ENCODE measurements around the gene MBD6.

DNA sequence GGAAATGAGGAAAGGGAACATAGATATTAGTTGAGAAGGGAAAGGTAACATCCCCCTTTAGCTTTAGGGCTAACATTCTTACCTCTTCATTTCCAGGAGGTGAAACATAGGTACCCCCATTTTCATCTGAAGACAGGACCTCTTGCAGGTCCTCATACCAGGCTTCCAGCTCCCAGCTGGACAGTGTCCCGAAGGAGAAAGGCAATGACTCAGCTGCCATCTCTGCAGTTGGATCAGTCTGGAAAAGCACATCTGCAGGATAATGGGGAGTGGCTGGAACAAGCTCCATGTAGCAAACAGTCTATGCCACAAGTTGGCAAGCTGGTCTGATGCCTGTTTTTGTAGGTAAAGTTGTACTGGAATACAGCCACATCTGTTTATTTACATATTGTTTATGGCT is 5.4 kb upstream of the MBD6 start:
- TF ChIP-seq NFATC3 (CRISPR knock-in tag; IDR thresholded peaks at IDR 0.05) (no peak), NBN (conservative IDR thresholded peaks at IDR 0.05) (no peak), ZBTB7A (CRISPR knock-in tag; IDR thresholded peaks at IDR 0.05) (no peak), RARA (CRISPR knock-in tag; IDR thresholded peaks at IDR 0.05) (no peak), POLR2A (IDR thresholded peaks at IDR 0.05; ENCODE audit: insufficient read depth in 1 of 2, low read depth in 2 of 2, low read length in 2 of 2) (peak in 1 of 2 experiments; percentile 38; a peak in 2 of 4 replicates), HMG20A (CRISPR knock-in tag; IDR thresholded peaks at IDR 0.05; ENCODE audit: borderline replicate concordance) (no peak), KAT7 (CRISPR knock-in tag; IDR thresholded peaks at IDR 0.05; ENCODE audit: borderline replicate concordance) (no peak), POLR2AphosphoS5 (IDR thresholded peaks at IDR 0.05; ENCODE audit: low read depth, low read length) (peak; percentile 50), KDM5B (CRISPR knock-in tag; IDR thresholded peaks at IDR 0.05; ENCODE audit: borderline replicate concordance) (no peak)
- TF ChIP-seq, protein P1, sequence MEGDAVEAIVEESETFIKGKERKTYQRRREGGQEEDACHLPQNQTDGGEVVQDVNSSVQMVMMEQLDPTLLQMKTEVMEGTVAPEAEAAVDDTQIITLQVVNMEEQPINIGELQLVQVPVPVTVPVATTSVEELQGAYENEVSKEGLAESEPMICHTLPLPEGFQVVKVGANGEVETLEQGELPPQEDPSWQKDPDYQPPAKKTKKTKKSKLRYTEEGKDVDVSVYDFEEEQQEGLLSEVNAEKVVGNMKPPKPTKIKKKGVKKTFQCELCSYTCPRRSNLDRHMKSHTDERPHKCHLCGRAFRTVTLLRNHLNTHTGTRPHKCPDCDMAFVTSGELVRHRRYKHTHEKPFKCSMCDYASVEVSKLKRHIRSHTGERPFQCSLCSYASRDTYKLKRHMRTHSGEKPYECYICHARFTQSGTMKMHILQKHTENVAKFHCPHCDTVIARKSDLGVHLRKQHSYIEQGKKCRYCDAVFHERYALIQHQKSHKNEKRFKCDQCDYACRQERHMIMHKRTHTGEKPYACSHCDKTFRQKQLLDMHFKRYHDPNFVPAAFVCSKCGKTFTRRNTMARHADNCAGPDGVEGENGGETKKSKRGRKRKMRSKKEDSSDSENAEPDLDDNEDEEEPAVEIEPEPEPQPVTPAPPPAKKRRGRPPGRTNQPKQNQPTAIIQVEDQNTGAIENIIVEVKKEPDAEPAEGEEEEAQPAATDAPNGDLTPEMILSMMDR (CRISPR knock-in tag; IDR thresholded peaks at IDR 0.05) = no peak
- TF ChIP-seq, protein P2, sequence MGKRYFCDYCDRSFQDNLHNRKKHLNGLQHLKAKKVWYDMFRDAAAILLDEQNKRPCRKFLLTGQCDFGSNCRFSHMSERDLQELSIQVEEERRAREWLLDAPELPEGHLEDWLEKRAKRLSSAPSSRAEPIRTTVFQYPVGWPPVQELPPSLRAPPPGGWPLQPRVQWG (CRISPR knock-in tag; IDR thresholded peaks at IDR 0.05; ENCODE audit: borderline replicate concordance, low read depth) = no peak
- TF ChIP-seq, protein P3, sequence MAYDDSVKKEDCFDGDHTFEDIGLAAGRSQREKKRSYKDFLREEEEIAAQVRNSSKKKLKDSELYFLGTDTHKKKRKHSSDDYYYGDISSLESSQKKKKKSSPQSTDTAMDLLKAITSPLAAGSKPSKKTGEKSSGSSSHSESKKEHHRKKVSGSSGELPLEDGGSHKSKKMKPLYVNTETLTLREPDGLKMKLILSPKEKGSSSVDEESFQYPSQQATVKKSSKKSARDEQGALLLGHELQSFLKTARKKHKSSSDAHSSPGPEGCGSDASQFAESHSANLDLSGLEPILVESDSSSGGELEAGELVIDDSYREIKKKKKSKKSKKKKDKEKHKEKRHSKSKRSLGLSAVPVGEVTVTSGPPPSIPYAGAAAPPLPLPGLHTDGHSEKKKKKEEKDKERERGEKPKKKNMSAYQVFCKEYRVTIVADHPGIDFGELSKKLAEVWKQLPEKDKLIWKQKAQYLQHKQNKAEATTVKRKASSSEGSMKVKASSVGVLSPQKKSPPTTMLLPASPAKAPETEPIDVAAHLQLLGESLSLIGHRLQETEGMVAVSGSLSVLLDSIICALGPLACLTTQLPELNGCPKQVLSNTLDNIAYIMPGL (CRISPR knock-in tag; IDR thresholded peaks at IDR 0.05; ENCODE audit: borderline replicate concordance in 1 of 2, low read depth in 1 of 2) = no peak
- TF ChIP-seq, protein P4, sequence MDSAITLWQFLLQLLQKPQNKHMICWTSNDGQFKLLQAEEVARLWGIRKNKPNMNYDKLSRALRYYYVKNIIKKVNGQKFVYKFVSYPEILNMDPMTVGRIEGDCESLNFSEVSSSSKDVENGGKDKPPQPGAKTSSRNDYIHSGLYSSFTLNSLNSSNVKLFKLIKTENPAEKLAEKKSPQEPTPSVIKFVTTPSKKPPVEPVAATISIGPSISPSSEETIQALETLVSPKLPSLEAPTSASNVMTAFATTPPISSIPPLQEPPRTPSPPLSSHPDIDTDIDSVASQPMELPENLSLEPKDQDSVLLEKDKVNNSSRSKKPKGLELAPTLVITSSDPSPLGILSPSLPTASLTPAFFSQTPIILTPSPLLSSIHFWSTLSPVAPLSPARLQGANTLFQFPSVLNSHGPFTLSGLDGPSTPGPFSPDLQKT (CRISPR knock-in tag; IDR thresholded peaks at IDR 0.05; ENCODE audit: borderline replicate concordance) = no peak

Measured in HepG2 (cell line).